Upper lobe of left lung (tissue), 4 donors: ENCODE data around the gene ZNF513.

Source experiments
- POLR2AphosphoS5 ChIP-seq, 2 donors: sonication (generic); formaldehyde crosslinking; IDR thresholded peaks; one replicate each; pipeline ENCODE4 v1.5.1; 2017; ENCODE audit warnings: antibody characterized with exemption in 2 of 2
- TF ChIP-seq, protein P1 (sequence below), 6 experiments: fragments of 450-650 bp in 4 of 6; fragments of 200-600 bp in 2 of 6; sonication (generic) in 2 of 6; IDR thresholded peaks; one replicate each; pipeline ENCODE4 v1.5.1; 2016 to 2019; ENCODE audit warnings: antibody characterized with exemption in 6 of 6

DNA sequence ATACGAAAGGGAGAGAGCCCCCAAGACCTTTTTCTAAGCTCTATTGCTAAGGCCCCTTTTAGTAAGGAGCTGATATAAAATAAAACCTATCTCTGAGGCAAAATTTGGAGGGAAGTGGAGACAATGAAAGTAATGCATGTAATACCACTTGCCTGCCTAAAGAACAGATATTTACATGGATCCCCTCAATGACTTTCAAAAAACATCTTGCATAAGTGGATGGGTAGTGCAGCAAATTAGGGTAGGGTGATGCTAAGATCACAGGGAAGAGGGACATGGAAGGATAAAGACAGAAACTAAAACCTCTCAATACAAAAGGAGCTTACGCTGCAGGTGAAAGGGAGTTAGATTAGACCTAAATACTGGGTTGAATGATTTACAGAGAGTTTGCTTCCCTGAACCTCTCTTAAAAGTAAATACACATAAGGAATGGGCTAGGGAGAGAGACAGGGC is 1.1 kb downstream of the ZNF513 start:
- TF ChIP-seq, protein P1, sequence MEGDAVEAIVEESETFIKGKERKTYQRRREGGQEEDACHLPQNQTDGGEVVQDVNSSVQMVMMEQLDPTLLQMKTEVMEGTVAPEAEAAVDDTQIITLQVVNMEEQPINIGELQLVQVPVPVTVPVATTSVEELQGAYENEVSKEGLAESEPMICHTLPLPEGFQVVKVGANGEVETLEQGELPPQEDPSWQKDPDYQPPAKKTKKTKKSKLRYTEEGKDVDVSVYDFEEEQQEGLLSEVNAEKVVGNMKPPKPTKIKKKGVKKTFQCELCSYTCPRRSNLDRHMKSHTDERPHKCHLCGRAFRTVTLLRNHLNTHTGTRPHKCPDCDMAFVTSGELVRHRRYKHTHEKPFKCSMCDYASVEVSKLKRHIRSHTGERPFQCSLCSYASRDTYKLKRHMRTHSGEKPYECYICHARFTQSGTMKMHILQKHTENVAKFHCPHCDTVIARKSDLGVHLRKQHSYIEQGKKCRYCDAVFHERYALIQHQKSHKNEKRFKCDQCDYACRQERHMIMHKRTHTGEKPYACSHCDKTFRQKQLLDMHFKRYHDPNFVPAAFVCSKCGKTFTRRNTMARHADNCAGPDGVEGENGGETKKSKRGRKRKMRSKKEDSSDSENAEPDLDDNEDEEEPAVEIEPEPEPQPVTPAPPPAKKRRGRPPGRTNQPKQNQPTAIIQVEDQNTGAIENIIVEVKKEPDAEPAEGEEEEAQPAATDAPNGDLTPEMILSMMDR (IDR thresholded peaks at IDR 0.05) = no peak
- no peak for TF ChIP-seq POLR2AphosphoS5 (IDR thresholded peaks at IDR 0.05)
